MM.1S (cell line): ENCODE measurements around the gene MEA1.
"Not testable (repeated sequence)": the region's sequence is repeated elsewhere in the genome, so short reads cannot be mapped to it uniquely, and the experiment has no call there.

Experiments used
- DNase-seq: peaks from one replicate; pipeline ENCODE4 v3.0.0-alpha.2; 2015
- H2AFZ ChIP-seq: fragments of 300-600 bp; sonication (generic); 2 replicates; pipeline ENCODE4 v1.6.0; 2016; ENCODE audit warnings: antibody characterized with exemption, low read length
- H3F3A ChIP-seq: fragments of 300-600 bp; sonication (generic); 2 replicates; pipeline ENCODE4 v1.6.1; 2016; ENCODE audit warnings: mild to moderate bottlenecking, antibody characterized with exemption, low read length, moderate library complexity, mixed read lengths; ENCODE audit not compliant: insufficient read depth
- H3K27ac ChIP-seq: fragments of 300-600 bp; sonication (generic); 2 replicates; pipeline ENCODE4 v1.5.1; 2016; ENCODE audit warnings: mild to moderate bottlenecking, low read length
- H3K27me3 ChIP-seq: fragments of 300-600 bp; sonication (generic); replicated peaks from 2 replicates; pipeline ENCODE4 v1.6.0; 2016; ENCODE audit warnings: low read length; ENCODE audit not compliant: insufficient read depth
- H3K36me3 ChIP-seq: fragments of 300-600 bp; sonication (generic); replicated peaks from 2 replicates; pipeline ENCODE4 v1.6.1; 2016; ENCODE audit warnings: mild to moderate bottlenecking, low read length, mixed read lengths; ENCODE audit not compliant: insufficient read depth
- H3K4me1 ChIP-seq: fragments of 300-600 bp; sonication (generic); 2 replicates; pipeline ENCODE4 v1.6.1; 2016; ENCODE audit warnings: low read length, mixed read lengths
- H3K4me2 ChIP-seq: fragments of 300-600 bp; sonication (generic); 2 replicates; pipeline ENCODE4 v1.6.0; 2016; ENCODE audit warnings: low read depth, low read length
- H3K4me3 ChIP-seq: fragments of 300-600 bp; sonication (generic); 2 replicates; pipeline ENCODE4 v1.5.1; 2016; ENCODE audit warnings: low read length, mixed read lengths
- H3K79me2 ChIP-seq: fragments of 300-600 bp; sonication (generic); 2 replicates; pipeline ENCODE4 v1.6.1; 2016; ENCODE audit warnings: mixed run types, low read length, mixed read lengths
- H3K9ac ChIP-seq: fragments of 300-600 bp; sonication (generic); 2 replicates; pipeline ENCODE4 v1.6.1; 2016; ENCODE audit warnings: low read length, mixed read lengths
- H3K9me2 ChIP-seq: fragments of 300-600 bp; sonication (generic); replicated peaks from 2 replicates; pipeline ENCODE4 v1.6.1; 2016; ENCODE audit warnings: mild to moderate bottlenecking, low read length, mixed read lengths; ENCODE audit not compliant: insufficient read depth
- H3K9me3 ChIP-seq: fragments of 300-600 bp; sonication (generic); replicated peaks from 2 replicates; pipeline ENCODE4 v1.6.1; 2016; ENCODE audit warnings: mild to moderate bottlenecking, low read length, mixed read lengths; ENCODE audit not compliant: insufficient read depth
- H4K20me1 ChIP-seq: fragments of 300-600 bp; sonication (generic); 2 replicates; pipeline ENCODE4 v1.6.1; 2016; ENCODE audit warnings: mild to moderate bottlenecking, low read length, moderate library complexity, mixed read lengths; ENCODE audit not compliant: insufficient read depth
- CTCF ChIP-seq: fragments of 300-600 bp; sonication (generic); IDR thresholded peaks from 2 replicates; pipeline ENCODE4 v1.5.1; 2016; ENCODE audit warnings: antibody characterized with exemption, low read length, mixed read lengths
- EZH2 ChIP-seq: fragments of 300-600 bp; sonication (generic); optimal IDR thresholded peaks from 2 replicates; pipeline ENCODE3; 2017; ENCODE audit warnings: low read depth, mild to moderate bottlenecking, antibody characterized with exemption, low read length, mixed read lengths
- EZH2phosphoT487 ChIP-seq: fragments of 300-600 bp; sonication (generic); IDR thresholded peaks from 2 replicates; pipeline ENCODE4 v1.6.1; 2018; ENCODE audit warnings: antibody characterized with exemption, low read length

MEA1 gene

GRCh38 chr6:43050981-43051380 is 37.2 kb upstream of the MEA1 start:
- peaks cover 16% of the 10 kb centered on the region for H3K79me2 ChIP-seq
- peaks cover 4% of the 10 kb centered on the region; the same call in 1 of the 2 replicates for H3F3A ChIP-seq
- no peak overlapping the region for H3K27ac ChIP-seq
- H4K20me1 ChIP-seq, result no peaks in the 10 kb centered on the region
- no peak overlapping the region for H3K4me3 ChIP-seq
- H3K27me3 ChIP-seq, result no peaks in the 10 kb centered on the region
- H2AFZ ChIP-seq, result no peak overlapping the region
- no peaks in the 10 kb centered on the region for H3K9me3 ChIP-seq
- no peak overlapping the region for H3K9ac ChIP-seq
- no peak overlapping the region for H3K4me2 ChIP-seq
- H3K4me1 ChIP-seq, result 0 out of 2 replicates have a peak, but pooled peaks cover 10% of the 10 kb centered on the region
- H3K36me3 ChIP-seq, result no peaks in the 10 kb centered on the region
- TF ChIP-seq EZH2phosphoT487 (no peak), EZH2 (no peak), CTCF (no peak)
- no peak for DNase-seq
- no peaks in the 10 kb centered on the region for H3K9me2 ChIP-seq

- H4K20me1 ChIP-seq, result no peaks in the 10 kb centered on the region
- no peak overlapping the region for H2AFZ ChIP-seq
- H3K27me3 ChIP-seq, result no peaks in the 10 kb centered on the region
- DNase-seq, result no peak
- H3K9me2 ChIP-seq, result no peaks in the 10 kb centered on the region
- no peaks in the 10 kb centered on the region for H3K36me3 ChIP-seq
- H3K4me1 ChIP-seq, result 0 out of 2 replicates have a peak, but pooled peaks cover 7% of the 10 kb centered on the region
- no peaks in the 10 kb centered on the region for H3K9me3 ChIP-seq
- H3K79me2 ChIP-seq, result peaks cover 11% of the 10 kb centered on the region
- H3K9ac ChIP-seq, result no peak overlapping the region
- TF ChIP-seq EZH2, result no peak
- no peaks in the 10 kb centered on the region for H3F3A ChIP-seq
- H3K4me3 ChIP-seq, result no peak overlapping the region
- no peak overlapping the region for H3K4me2 ChIP-seq
- H3K27ac ChIP-seq, result no peak overlapping the region
Observed at GRCh38 chr6:43047998-43048397, 34.3 kb upstream of the MEA1 start.

- Histone ChIP-seq H4K20me1 (no peaks in the 10 kb centered on the region), H3K36me3 (no peaks in the 10 kb centered on the region), H3K27me3 (no peaks in the 10 kb centered on the region), H3K27ac (no peak overlapping the region), H3F3A (no peaks in the 10 kb centered on the region), H3K9me3 (no peaks in the 10 kb centered on the region), H3K4me3 (no peak overlapping the region), H3K4me1 (no peaks in the 10 kb centered on the region), H2AFZ (no peak overlapping the region), H3K4me2 (no peak overlapping the region), H3K79me2 (no peaks in the 10 kb centered on the region), H3K9ac (no peak overlapping the region), H3K9me2 (no peaks in the 10 kb centered on the region)
- no peak for DNase-seq
- TF ChIP-seq CTCF (no peak), EZH2phosphoT487 (no peak), EZH2 (no peak)
Observed at GRCh38 chr6:43045371-43045930, 31.7 kb upstream of the MEA1 start.

GRCh38 chr6:43043310-43043709 is 29.6 kb upstream of the MEA1 start:
- Histone ChIP-seq H3K9me3 (no peaks in the 10 kb centered on the region), H3K27me3 (no peaks in the 10 kb centered on the region), H3K36me3 (no peaks in the 10 kb centered on the region), H3K9me2 (no peaks in the 10 kb centered on the region), H3K27ac (no peak overlapping the region), H3F3A (no peaks in the 10 kb centered on the region), H3K9ac (no peak overlapping the region), H3K4me3 (no peak overlapping the region), H3K4me1 (peaks cover 4% of the 10 kb centered on the region; the same call in 1 of the 2 replicates), H3K4me2 (no peak overlapping the region), H2AFZ (no peak overlapping the region), H4K20me1 (no peaks in the 10 kb centered on the region), H3K79me2 (no peaks in the 10 kb centered on the region)
- no peak for TF ChIP-seq EZH2phosphoT487
- no peak for DNase-seq

GRCh38 chr6:43041475-43041874 is 27.7 kb upstream of the MEA1 start:
- H3K9ac ChIP-seq, H3K4me2 ChIP-seq, H3K9me3 ChIP-seq, H3K9me2 ChIP-seq, H3K79me2 ChIP-seq, H3K4me1 ChIP-seq, H3K36me3 ChIP-seq, H4K20me1 ChIP-seq, H3K4me3 ChIP-seq, H3F3A ChIP-seq, H2AFZ ChIP-seq, H3K27me3 ChIP-seq, H3K27ac ChIP-seq, DNase-seq: not testable (repeated sequence)
